Subcutaneous preadipocyte (primary cell): Measurements from ENCODE around the gene CEACAM21. TPM values are rescaled to one million over a fixed set of nuclear protein-coding genes. Genes with fewer than 3 reads are reported as not detected.

Source experiments
- total RNA-seq: library from RNA; depleted of rRNA; stranded (reverse); fragments of >200 nt; gene quantifications from 2 replicates; pipeline ENCODE4 v1.2.3, GENCODE V29; 2012

The CEACAM21 gene
- total RNA-seq: not detected in 2 replicates

DNA sequence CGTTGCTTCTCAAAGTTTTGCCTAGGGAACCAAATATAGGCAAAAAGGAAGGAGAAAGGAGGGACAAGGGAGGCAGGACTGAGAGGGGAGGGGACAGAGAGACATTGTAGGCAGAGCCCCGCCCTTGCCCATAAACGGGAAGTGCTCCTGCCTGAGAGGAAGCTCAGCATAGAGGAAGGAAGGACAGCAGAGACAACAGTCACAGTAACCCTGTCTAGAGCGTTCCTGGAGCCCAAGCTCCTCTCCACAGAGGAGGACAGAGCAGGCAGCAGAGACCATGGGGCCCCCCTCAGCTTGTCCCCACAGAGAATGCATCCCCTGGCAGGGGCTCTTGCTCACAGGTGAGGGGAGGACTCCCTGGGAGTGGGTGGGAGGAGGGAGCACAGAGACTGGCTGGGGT is at the start of gene CEACAM21:
CEACAM21 (plus strand) TSS at position 169 of the 400 bp plus-strand sequence; CDS start at position 278, 109 bp downstream.

DNA sequence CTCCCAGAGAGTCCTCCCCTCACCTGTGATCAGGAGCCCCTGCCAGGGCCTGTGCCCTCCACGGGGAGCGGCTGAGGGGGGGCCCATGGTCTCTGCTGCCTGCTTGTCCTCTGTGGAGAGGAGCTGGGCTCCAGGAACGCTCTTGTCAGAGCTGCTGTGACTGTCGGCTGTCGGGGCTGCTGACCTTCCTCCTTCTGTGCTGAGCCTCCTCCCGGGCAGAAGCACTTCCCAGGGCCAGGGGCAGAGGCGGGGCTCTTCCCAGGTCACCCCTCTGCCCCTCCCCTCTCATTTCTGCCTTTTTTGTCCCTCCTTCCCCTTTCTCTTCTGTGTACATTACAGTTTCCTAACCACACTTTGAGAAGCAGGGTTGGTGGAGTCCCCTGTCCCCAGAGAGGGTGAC is 50.9 kb downstream of the CEACAM21 start, which contains the start of gene CEACAM4:
CEACAM4 (minus strand) TSS at position 198 of the 400 bp plus-strand sequence; CDS start at position 87, 111 bp downstream.

Other genes with a start within 250 kb of the CEACAM21 start
- gene TGFB1, start 222.2 kb upstream of the CEACAM21 start, total RNA-seq: 9.6 and 14.7 TPM in 2 replicates
- gene B9D2, start 212.0 kb upstream of the CEACAM21 start, total RNA-seq: 4.0 and 5.1 TPM in 2 replicates
- gene TMEM91, start 199.6 kb upstream of the CEACAM21 start, total RNA-seq: 3.1 and 4.0 TPM in 2 replicates
- 23.3 and 32.0 TPM in 2 replicates for gene EXOSC5, start 178.8 kb upstream of the CEACAM21 start, total RNA-seq
- gene BCKDHA, start 178.3 kb upstream of the CEACAM21 start, total RNA-seq: 35.6 and 37.9 TPM in 2 replicates
- gene B3GNT8, start 148.8 kb upstream of the CEACAM21 start, total RNA-seq: 0.78 and 1.1 TPM in 2 replicates
- gene DMAC2, start 136.3 kb upstream of the CEACAM21 start, total RNA-seq: 35.4 and 39.7 TPM in 2 replicates
- gene ERICH4, start 133.0 kb upstream of the CEACAM21 start, total RNA-seq: not detected in 2 replicates
- not detected in 2 replicates for gene CEACAM4, start 50.9 kb downstream of the CEACAM21 start, total RNA-seq
- not detected in 2 replicates for gene CEACAM7, start 112.1 kb downstream of the CEACAM21 start, total RNA-seq
- not detected in 2 replicates for gene CEACAM5, start 132.5 kb downstream of the CEACAM21 start, total RNA-seq
- not detected in 2 replicates for gene CEACAM6, start 179.4 kb downstream of the CEACAM21 start, total RNA-seq
- not detected in 2 replicates for gene CEACAM3, start 220.4 kb downstream of the CEACAM21 start, total RNA-seq